ENCODE results near the gene UBR3.

UBR3 gene

DNA sequence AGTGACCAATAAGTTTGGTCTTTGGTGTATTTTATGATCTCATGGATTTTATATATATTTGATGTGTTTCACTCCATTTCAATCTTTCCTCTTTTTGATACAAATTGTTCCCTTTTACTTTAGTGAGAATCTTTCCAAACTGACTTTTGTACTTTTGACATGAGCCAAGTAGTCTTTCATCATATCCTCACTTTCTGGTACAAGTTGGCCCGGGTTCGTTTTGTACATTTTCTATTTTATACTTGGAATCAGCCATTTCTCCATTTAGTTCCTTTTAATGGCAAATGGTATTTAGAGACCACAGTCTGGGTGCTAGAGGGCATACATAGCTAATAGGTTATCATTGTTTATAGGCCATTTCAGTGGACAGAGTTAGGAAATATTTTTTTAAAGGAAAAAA, 202.8 kb downstream of the UBR3 start:
- no peaks in the 10 kb centered on the region for H3K9me3 ChIP-seq (ENCODE audit: insufficient read depth, low read depth, low read length)
- no peaks in the 10 kb centered on the region; the same call in 1 of the 2 replicates for H3K36me3 ChIP-seq (ENCODE audit: insufficient read depth, low read length)
- H2AFZ ChIP-seq (ENCODE audit: low read length) = no peak overlapping the region
- no peaks in the 10 kb centered on the region for H3K9me2 ChIP-seq (replicated peaks; ENCODE audit: low read depth, low read length)
- no peaks in the 10 kb centered on the region for H4K20me1 ChIP-seq (ENCODE audit: insufficient read depth, low read length, poor library complexity, severe bottlenecking)
- TF ChIP-seq, protein P1, sequence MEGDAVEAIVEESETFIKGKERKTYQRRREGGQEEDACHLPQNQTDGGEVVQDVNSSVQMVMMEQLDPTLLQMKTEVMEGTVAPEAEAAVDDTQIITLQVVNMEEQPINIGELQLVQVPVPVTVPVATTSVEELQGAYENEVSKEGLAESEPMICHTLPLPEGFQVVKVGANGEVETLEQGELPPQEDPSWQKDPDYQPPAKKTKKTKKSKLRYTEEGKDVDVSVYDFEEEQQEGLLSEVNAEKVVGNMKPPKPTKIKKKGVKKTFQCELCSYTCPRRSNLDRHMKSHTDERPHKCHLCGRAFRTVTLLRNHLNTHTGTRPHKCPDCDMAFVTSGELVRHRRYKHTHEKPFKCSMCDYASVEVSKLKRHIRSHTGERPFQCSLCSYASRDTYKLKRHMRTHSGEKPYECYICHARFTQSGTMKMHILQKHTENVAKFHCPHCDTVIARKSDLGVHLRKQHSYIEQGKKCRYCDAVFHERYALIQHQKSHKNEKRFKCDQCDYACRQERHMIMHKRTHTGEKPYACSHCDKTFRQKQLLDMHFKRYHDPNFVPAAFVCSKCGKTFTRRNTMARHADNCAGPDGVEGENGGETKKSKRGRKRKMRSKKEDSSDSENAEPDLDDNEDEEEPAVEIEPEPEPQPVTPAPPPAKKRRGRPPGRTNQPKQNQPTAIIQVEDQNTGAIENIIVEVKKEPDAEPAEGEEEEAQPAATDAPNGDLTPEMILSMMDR (conservative IDR thresholded peaks at IDR 0.05; ENCODE audit: low read length) = no peak
- no peak for TF ChIP-seq EZH2phosphoT487 (IDR thresholded peaks at IDR 0.05; ENCODE audit: borderline replicate concordance)
- H3F3A ChIP-seq (ENCODE audit: low read depth) = no peaks in the 10 kb centered on the region
- no peaks in the 10 kb centered on the region for H3K27me3 ChIP-seq (ENCODE audit: insufficient read depth, low read length, poor library complexity, severe bottlenecking)
- H3K4me2 ChIP-seq (ENCODE audit: low read depth, low read length, poor library complexity, severe bottlenecking) = no peak overlapping the region
- no peaks in the 10 kb centered on the region for H3K4me1 ChIP-seq (ENCODE audit: insufficient read depth, low read length, poor library complexity, severe bottlenecking)
- H3K9ac ChIP-seq (ENCODE audit: low read depth, low read length, poor library complexity, severe bottlenecking) = no peak overlapping the region
- H3K79me2 ChIP-seq (ENCODE audit: insufficient read depth, low read length) = no peaks in the 10 kb centered on the region
- no peak overlapping the region for H3K4me3 ChIP-seq (ENCODE audit: low read length, poor library complexity, severe bottlenecking)

- H3K9me3 ChIP-seq (ENCODE audit: insufficient read depth, low read depth, low read length) = no peaks in the 10 kb centered on the region
- H3K4me2 ChIP-seq (ENCODE audit: low read depth, low read length, poor library complexity, severe bottlenecking) = no peak overlapping the region
- H3K27me3 ChIP-seq (ENCODE audit: insufficient read depth, low read length, poor library complexity, severe bottlenecking) = no peaks in the 10 kb centered on the region
- no peaks in the 10 kb centered on the region for H3F3A ChIP-seq (ENCODE audit: low read depth)
- H3K9ac ChIP-seq (ENCODE audit: low read depth, low read length, poor library complexity, severe bottlenecking) = no peak overlapping the region
- H2AFZ ChIP-seq (ENCODE audit: low read length) = no peak overlapping the region
- TF ChIP-seq, protein P1 (conservative IDR thresholded peaks at IDR 0.05; ENCODE audit: low read length) = no peak
- TF ChIP-seq EZH2phosphoT487 (IDR thresholded peaks at IDR 0.05; ENCODE audit: borderline replicate concordance) = no peak
- no peaks in the 10 kb centered on the region for H3K79me2 ChIP-seq (ENCODE audit: insufficient read depth, low read length)
- no peaks in the 10 kb centered on the region for H4K20me1 ChIP-seq (ENCODE audit: insufficient read depth, low read length, poor library complexity, severe bottlenecking)
- no peaks in the 10 kb centered on the region for H3K4me1 ChIP-seq (ENCODE audit: insufficient read depth, low read length, poor library complexity, severe bottlenecking)
- no peaks in the 10 kb centered on the region; the same call in 1 of the 2 replicates for H3K36me3 ChIP-seq (ENCODE audit: insufficient read depth, low read length)
- H3K9me2 ChIP-seq (replicated peaks; ENCODE audit: low read depth, low read length) = no peaks in the 10 kb centered on the region
- no peak overlapping the region for H3K4me3 ChIP-seq (ENCODE audit: low read length, poor library complexity, severe bottlenecking)
Observed at GRCh38 chr2:170031288-170031687, 204.0 kb downstream of the UBR3 start.

DNA sequence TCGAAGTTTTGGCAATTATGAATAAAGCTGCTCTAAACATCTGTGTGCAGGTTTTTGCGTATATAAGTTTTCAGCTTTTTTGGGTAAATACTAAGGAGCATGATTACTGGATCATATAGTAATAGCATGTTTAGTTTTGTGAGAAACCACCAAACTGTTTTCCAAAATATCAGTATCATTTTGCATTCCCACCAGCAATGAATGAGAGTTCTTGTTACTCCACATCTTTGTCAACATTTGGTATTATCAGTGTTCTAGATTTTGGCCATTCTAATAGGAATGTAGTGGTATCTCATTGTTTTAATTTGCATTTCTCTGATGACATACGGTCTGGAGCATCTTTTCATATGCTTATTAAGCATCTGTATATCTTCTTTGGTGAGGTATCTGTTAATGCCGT, 207.3 kb downstream of the UBR3 start:
- Histone ChIP-seq H3K9me3 (ENCODE audit: insufficient read depth, low read depth, low read length) (no peaks in the 10 kb centered on the region), H3K4me1 (ENCODE audit: insufficient read depth, low read length, poor library complexity, severe bottlenecking) (no peaks in the 10 kb centered on the region), H3K27me3 (ENCODE audit: insufficient read depth, low read length, poor library complexity, severe bottlenecking) (no peaks in the 10 kb centered on the region), H4K20me1 (ENCODE audit: insufficient read depth, low read length, poor library complexity, severe bottlenecking) (no peaks in the 10 kb centered on the region), H3K4me3 (ENCODE audit: low read length, poor library complexity, severe bottlenecking) (no peak overlapping the region), H3K79me2 (ENCODE audit: insufficient read depth, low read length) (no peaks in the 10 kb centered on the region), H3K4me2 (ENCODE audit: low read depth, low read length, poor library complexity, severe bottlenecking) (no peak overlapping the region), H3K9ac (ENCODE audit: low read depth, low read length, poor library complexity, severe bottlenecking) (no peak overlapping the region), H2AFZ (ENCODE audit: low read length) (no peak overlapping the region), H3K9me2 (replicated peaks; ENCODE audit: low read depth, low read length) (no peaks in the 10 kb centered on the region), H3F3A (ENCODE audit: low read depth) (no peaks in the 10 kb centered on the region), H3K36me3 (ENCODE audit: insufficient read depth, low read length) (no peaks in the 10 kb centered on the region; the same call in 1 of the 2 replicates)
- no peak for TF ChIP-seq EZH2phosphoT487 (IDR thresholded peaks at IDR 0.05; ENCODE audit: borderline replicate concordance)
- TF ChIP-seq, protein P1 (conservative IDR thresholded peaks at IDR 0.05; ENCODE audit: low read length) = no peak

Data from Loucy (cell line).